ENCODE results near the gene YWHAE. TPM values are rescaled to one million over a fixed set of nuclear protein-coding genes. Genes with fewer than 3 reads are reported as not detected.

YWHAE gene
- total RNA-seq, 1 experiment from 2014 or later: 1,033 TPM

GRCh38 chr17:1399679-1400512 lies at the start of gene YWHAE (continued):
- TF ChIP-seq, protein P1, sequence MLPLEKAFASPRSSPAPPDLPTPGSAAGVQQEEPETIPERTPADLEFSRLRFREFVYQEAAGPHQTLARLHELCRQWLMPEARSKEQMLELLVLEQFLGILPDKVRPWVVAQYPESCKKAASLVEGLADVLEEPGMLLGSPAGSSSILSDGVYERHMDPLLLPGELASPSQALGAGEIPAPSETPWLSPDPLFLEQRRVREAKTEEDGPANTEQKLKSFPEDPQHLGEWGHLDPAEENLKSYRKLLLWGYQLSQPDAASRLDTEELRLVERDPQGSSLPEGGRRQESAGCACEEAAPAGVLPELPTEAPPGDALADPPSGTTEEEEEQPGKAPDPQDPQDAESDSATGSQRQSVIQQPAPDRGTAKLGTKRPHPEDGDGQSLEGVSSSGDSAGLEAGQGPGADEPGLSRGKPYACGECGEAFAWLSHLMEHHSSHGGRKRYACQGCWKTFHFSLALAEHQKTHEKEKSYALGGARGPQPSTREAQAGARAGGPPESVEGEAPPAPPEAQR (CRISPR knock-in tag; IDR thresholded peaks at IDR 0.05): no peak
- TF ChIP-seq, protein P2, sequence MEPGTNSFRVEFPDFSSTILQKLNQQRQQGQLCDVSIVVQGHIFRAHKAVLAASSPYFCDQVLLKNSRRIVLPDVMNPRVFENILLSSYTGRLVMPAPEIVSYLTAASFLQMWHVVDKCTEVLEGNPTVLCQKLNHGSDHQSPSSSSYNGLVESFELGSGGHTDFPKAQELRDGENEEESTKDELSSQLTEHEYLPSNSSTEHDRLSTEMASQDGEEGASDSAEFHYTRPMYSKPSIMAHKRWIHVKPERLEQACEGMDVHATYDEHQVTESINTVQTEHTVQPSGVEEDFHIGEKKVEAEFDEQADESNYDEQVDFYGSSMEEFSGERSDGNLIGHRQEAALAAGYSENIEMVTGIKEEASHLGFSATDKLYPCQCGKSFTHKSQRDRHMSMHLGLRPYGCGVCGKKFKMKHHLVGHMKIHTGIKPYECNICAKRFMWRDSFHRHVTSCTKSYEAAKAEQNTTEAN (CRISPR knock-in tag; IDR thresholded peaks at IDR 0.05): 0 out of 2 replicates have a peak, but pooled peaks have one; percentile 24
- TF ChIP-seq TEAD4 (CRISPR knock-in tag; IDR thresholded peaks at IDR 0.05): peak; percentile 26; the same call in 1 of the 2 replicates
- no peak for TF ChIP-seq ZNF121 (CRISPR knock-in tag; IDR thresholded peaks at IDR 0.05)

DNA sequence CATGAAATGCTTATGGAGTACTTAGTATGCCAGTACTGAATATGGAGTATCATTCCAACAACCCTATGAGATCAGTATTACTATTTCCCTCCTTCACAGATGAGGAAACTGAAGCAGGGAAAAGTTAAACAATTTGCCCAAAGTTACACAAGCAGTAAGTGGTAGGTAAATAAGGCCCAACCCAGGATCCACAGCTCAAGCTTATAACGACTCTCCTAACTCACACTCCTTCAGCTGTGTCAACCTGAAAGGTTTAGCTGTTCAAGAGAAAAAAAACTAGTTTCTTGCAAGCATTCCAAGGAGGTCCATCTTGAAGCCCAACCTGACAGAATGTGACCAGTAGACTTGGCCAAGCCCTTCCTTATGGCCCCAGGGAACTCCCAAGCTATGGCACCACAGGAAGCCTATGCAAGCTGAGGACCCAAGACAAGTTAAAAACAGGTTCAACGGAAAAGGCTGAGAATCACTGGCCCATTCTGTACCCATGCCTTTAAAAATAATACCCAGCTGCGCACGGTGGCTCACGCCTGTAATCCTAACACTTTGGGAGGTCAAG lies 49.5 kb upstream of the YWHAE start:
- Mint-ChIP-seq H3K36me3 (peaks cover 25% of the 10 kb centered on the region), H3K27ac (peak overlapping the region; percentile 16), H3K27me3 (ENCODE audit: low read depth) (no peaks in the 10 kb centered on the region), H3K9me3 (no peaks in the 10 kb centered on the region), H3K4me3 (no peak overlapping the region), H3K4me1 (peaks cover 13% of the 10 kb centered on the region)
- no peak for DNase-seq (ENCODE audit: low spot score)
- POLR2A ChIA-PET: interaction anchor here (0.6 kb wide), 1 partner anchor 80 kb away, joined by 3 read pairs; no protein-coding TSS in a partner anchor
- ATAC-seq: no peak
- CTCF ChIA-PET: interaction anchor here (1.2 to 1.9 kb wide), 3 partner anchors 66 to 84 kb away, joined by 4 to 8 read pairs (median 5); no protein-coding TSS in a partner anchor
- TF ChIP-seq, protein P2 (CRISPR knock-in tag; IDR thresholded peaks at IDR 0.05): no peak
- no peak for TF ChIP-seq SOX15 (CRISPR knock-in tag; IDR thresholded peaks at IDR 0.05)

- H3K4me1 Mint-ChIP-seq: 0 out of 2 replicates have a peak, but pooled peaks cover 4% of the 10 kb centered on the region
Measured at GRCh38 chr17:1447052-1447451, 47.0 kb upstream of the YWHAE start.

More at GRCh38 chr17:1447052-1447451, 47.0 kb upstream of the YWHAE start:
- Mint-ChIP-seq H3K4me3 (no peak overlapping the region), H3K36me3 (peaks cover 16% of the 10 kb centered on the region), H3K9me3 (no peaks in the 10 kb centered on the region), H3K27me3 (ENCODE audit: low read depth) (no peaks in the 10 kb centered on the region), H3K27ac (no peak overlapping the region)
- no peak for DNase-seq (ENCODE audit: low spot score)
- TF ChIP-seq, protein P3, sequence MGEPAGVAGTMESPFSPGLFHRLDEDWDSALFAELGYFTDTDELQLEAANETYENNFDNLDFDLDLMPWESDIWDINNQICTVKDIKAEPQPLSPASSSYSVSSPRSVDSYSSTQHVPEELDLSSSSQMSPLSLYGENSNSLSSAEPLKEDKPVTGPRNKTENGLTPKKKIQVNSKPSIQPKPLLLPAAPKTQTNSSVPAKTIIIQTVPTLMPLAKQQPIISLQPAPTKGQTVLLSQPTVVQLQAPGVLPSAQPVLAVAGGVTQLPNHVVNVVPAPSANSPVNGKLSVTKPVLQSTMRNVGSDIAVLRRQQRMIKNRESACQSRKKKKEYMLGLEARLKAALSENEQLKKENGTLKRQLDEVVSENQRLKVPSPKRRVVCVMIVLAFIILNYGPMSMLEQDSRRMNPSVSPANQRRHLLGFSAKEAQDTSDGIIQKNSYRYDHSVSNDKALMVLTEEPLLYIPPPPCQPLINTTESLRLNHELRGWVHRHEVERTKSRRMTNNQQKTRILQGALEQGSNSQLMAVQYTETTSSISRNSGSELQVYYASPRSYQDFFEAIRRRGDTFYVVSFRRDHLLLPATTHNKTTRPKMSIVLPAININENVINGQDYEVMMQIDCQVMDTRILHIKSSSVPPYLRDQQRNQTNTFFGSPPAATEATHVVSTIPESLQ (CRISPR knock-in tag; IDR thresholded peaks at IDR 0.05): no peak
- TF ChIP-seq, protein P4, sequence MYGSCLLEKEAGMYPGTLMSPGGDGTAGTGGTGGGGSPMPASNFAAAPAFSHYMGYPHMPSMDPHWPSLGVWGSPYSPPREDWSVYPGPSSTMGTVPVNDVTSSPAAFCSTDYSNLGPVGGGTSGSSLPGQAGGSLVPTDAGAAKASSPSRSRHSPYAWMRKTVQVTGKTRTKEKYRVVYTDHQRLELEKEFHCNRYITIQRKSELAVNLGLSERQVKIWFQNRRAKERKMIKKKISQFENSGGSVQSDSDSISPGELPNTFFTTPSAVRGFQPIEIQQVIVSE (CRISPR knock-in tag; IDR thresholded peaks at IDR 0.05; ENCODE audit: borderline replicate concordance): no peak
- TF ChIP-seq ZNF396 (CRISPR knock-in tag; IDR thresholded peaks at IDR 0.05; ENCODE audit: borderline replicate concordance) (no peak), ZNF121 (CRISPR knock-in tag; IDR thresholded peaks at IDR 0.05) (no peak), NFE2L1 (CRISPR knock-in tag; IDR thresholded peaks at IDR 0.05) (no peak), NR1H2 (CRISPR knock-in tag; IDR thresholded peaks at IDR 0.05) (no peak), FOXP4 (CRISPR knock-in tag; IDR thresholded peaks at IDR 0.05) (no peak), OVOL2 (CRISPR knock-in tag; IDR thresholded peaks at IDR 0.05; ENCODE audit: borderline replicate concordance) (no peak), ZNF232 (CRISPR knock-in tag; IDR thresholded peaks at IDR 0.05) (no peak), GTF2I (CRISPR knock-in tag; conservative IDR thresholded peaks at IDR 0.05) (no peak), RELA (CRISPR knock-in tag; IDR thresholded peaks at IDR 0.05; ENCODE audit: borderline replicate concordance) (no peak), ZBTB21 (CRISPR knock-in tag; IDR thresholded peaks at IDR 0.05; ENCODE audit: borderline replicate concordance) (no peak)
- TF ChIP-seq, protein P5, sequence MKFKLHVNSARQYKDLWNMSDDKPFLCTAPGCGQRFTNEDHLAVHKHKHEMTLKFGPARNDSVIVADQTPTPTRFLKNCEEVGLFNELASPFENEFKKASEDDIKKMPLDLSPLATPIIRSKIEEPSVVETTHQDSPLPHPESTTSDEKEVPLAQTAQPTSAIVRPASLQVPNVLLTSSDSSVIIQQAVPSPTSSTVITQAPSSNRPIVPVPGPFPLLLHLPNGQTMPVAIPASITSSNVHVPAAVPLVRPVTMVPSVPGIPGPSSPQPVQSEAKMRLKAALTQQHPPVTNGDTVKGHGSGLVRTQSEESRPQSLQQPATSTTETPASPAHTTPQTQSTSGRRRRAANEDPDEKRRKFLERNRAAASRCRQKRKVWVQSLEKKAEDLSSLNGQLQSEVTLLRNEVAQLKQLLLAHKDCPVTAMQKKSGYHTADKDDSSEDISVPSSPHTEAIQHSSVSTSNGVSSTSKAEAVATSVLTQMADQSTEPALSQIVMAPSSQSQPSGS (CRISPR knock-in tag; IDR thresholded peaks at IDR 0.05; ENCODE audit: borderline replicate concordance, low read depth): no peak
- TF ChIP-seq, protein P6, sequence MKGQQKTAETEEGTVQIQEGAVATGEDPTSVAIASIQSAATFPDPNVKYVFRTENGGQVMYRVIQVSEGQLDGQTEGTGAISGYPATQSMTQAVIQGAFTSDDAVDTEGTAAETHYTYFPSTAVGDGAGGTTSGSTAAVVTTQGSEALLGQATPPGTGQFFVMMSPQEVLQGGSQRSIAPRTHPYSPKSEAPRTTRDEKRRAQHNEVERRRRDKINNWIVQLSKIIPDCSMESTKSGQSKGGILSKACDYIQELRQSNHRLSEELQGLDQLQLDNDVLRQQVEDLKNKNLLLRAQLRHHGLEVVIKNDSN (CRISPR knock-in tag; IDR thresholded peaks at IDR 0.05): no peak
- no peak for ATAC-seq
- ChIA-PET POLR2A (interaction anchor here (0.7 kb wide), 1 partner anchor 65 kb away, joined by 4 read pairs; no protein-coding TSS in a partner anchor), CTCF (interaction anchor here (0.7 to 2.3 kb wide), 3 partner anchors 21 to 82 kb away, joined by 4 to 10 read pairs (median 6); no protein-coding TSS in a partner anchor)

All from WTC11 (cell line).